Activated effector memory CD4-positive, alpha-beta T cell treated with Interleukin-2 at 50 U/mL for 16 hours (primary cell): ENCODE measurements around the gene NVL.
"Not testable (repeated sequence)": the region's sequence is repeated elsewhere in the genome, so short reads cannot be mapped to it uniquely, and the experiment has no call there.

Experiments
- DNase-seq: peaks from one replicate; pipeline ENCODE4 v3.0.0-alpha.2; 2020

The NVL gene

GRCh38 chr1:224333939-224334786, 4.2 kb upstream of the NVL start:
- DNase-seq = no peak

- no peak for DNase-seq
Observed at GRCh38 chr1:224333309-224333926, 3.4 kb upstream of the NVL start.

GRCh38 chr1:224331824-224332223, 1.9 kb upstream of the NVL start:
- DNase-seq = no peak

GRCh38 chr1:224331326-224331725, 1.4 kb upstream of the NVL start:
- DNase-seq = no peak

- DNase-seq = no peak
Observed at GRCh38 chr1:224329484-224329841, 509 bp downstream of the NVL start.

GRCh38 chr1:224328644-224329043, 1.3 kb downstream of the NVL start:
- no peak for DNase-seq

GRCh38 chr1:224325959-224326358, 4.0 kb downstream of the NVL start:
- no peak for DNase-seq

GRCh38 chr1:224321706-224322105, 8.3 kb downstream of the NVL start:
- DNase-seq = no peak

GRCh38 chr1:224317383-224318045, 12.5 kb downstream of the NVL start:
- DNase-seq = no peak

- no peak for DNase-seq
Observed at GRCh38 chr1:224312025-224312424, 17.9 kb downstream of the NVL start.

GRCh38 chr1:224311503-224311902, 18.5 kb downstream of the NVL start:
- not testable (repeated sequence) for DNase-seq

- DNase-seq = no peak
Observed at GRCh38 chr1:224308064-224308463, 21.9 kb downstream of the NVL start.

- DNase-seq = no peak
Observed at GRCh38 chr1:224304767-224305166, 25.2 kb downstream of the NVL start.

GRCh38 chr1:224302947-224303346, 27.0 kb downstream of the NVL start:
- no peak for DNase-seq

GRCh38 chr1:224301391-224301790, 28.6 kb downstream of the NVL start:
- no peak for DNase-seq

- no peak for DNase-seq
Observed at GRCh38 chr1:224300346-224300745, 29.6 kb downstream of the NVL start.

GRCh38 chr1:224298346-224299330, 31.3 kb downstream of the NVL start:
- DNase-seq = no peak

- no peak for DNase-seq
Observed at GRCh38 chr1:224294775-224295174, 35.2 kb downstream of the NVL start.

- DNase-seq = no peak
Observed at GRCh38 chr1:224292419-224292818, 37.6 kb downstream of the NVL start.

- DNase-seq = no peak
Observed at GRCh38 chr1:224289396-224289795, 40.6 kb downstream of the NVL start.

- no peak for DNase-seq
Observed at GRCh38 chr1:224287714-224288113, 42.3 kb downstream of the NVL start.

GRCh38 chr1:224282140-224282539, 47.8 kb downstream of the NVL start:
- DNase-seq = no peak
